ENCODE measurements around the gene CLDN3.

GRCh38 chr7:73737491-73738219 lies 32.4 kb downstream of the CLDN3 start:
- TF ChIP-seq CTCF (IDR thresholded peaks at IDR 0.05): no peak
- no peak for TF ChIP-seq POLR2A (IDR thresholded peaks at IDR 0.05)
- TF ChIP-seq EP300 (IDR thresholded peaks at IDR 0.05; ENCODE audit: low read depth): no peak
- TF ChIP-seq POLR2AphosphoS5 (IDR thresholded peaks at IDR 0.05): peak in 1 of 3 donors; percentile 63
